Neural progenitor cell (in vitro differentiated cells): ENCODE results near the gene CACNG3.

Experiments used
- CTCF ChIP-seq: fragments of 200-600 bp; sonication (generic); IDR thresholded peaks from 2 replicates; pipeline ENCODE4 v1.5.1; 2017; ENCODE audit warnings: antibody characterized with exemption, mild to moderate bottlenecking
- EZH2 ChIP-seq: fragments of 200-600 bp; sonication (generic); IDR thresholded peaks from 2 replicates; pipeline ENCODE4 v1.6.1; 2017; ENCODE audit warnings: antibody characterized with exemption, mild to moderate bottlenecking, moderate library complexity
- EZH2phosphoT487 ChIP-seq: fragments of 200-600 bp; sonication (generic); IDR thresholded peaks from 2 replicates; pipeline ENCODE4 v1.6.1; 2017; ENCODE audit warnings: antibody characterized with exemption

DNA sequence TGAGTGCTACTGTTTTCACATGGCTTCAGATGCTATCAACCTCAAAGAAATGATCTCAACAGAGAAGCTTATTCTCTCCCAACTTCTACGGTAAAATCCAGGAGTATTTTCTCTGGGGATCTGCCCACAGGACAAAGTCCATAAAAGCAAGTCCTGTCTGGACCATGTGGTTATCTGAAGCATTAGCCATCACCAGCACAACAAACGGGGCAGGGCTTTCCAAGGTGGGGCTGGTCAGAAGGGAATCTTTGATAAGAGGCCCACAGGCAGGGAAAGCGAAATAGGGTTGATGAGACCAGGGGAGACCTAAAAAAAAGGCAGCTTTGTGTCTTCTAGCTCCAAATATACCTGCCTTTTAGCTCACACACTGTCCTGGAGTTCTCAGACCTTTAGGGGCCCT, 38.7 kb upstream of the CACNG3 start:
- TF ChIP-seq CTCF (no peak), EZH2phosphoT487 (no peak), EZH2 (no peak)
